ENCODE measurements around the gene ANKRD63. TPM values are rescaled to one million over a fixed set of nuclear protein-coding genes. Genes with fewer than 3 reads are reported as not detected.

Gene ANKRD63
- total RNA-seq, 1 donor, result not detected

DNA sequence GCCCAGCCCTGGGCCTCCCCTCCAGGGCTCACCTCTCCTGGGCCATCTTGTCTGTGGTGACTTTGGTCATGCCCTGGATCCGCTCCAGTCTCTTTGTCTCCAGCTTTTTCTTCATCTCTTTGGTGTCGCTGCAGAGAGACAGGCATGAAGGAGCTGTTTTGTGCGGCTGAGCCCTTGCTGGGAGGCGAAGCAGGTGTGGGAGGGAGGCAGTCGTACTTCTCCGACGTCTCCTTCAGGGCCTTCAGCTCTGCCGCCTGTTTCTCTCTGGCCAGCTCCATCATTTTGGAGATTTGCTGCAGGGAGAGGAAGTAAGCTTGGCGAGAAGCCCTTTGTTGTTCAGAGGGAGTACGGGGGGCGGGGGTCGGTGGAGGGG, 7.7 kb upstream of the ANKRD63 start:
- Histone ChIP-seq H4K20me1 (ENCODE audit: insufficient read depth, low read length) (no peaks in the 10 kb centered on the region), H3K36me3 (ENCODE audit: insufficient read depth, low read length) (no peaks in the 10 kb centered on the region), H3K27me3 (ENCODE audit: insufficient read depth, low read length) (peaks cover 30% of the 10 kb centered on the region), H3K4me1 (ENCODE audit: insufficient read depth, low read length) (peaks cover 2% of the 10 kb centered on the region), H3K4me3 (ENCODE audit: insufficient read depth, low read length) (no peak overlapping the region), H3K27ac (ENCODE audit: low read depth, low read length) (no peak overlapping the region), H2AFZ (ENCODE audit: low read length) (no peak overlapping the region), H3K9me3 (ENCODE audit: low read depth, low read length) (no peaks in the 10 kb centered on the region), H3K4me2 (ENCODE audit: insufficient read depth, low read length) (no peak overlapping the region), H3K79me2 (ENCODE audit: insufficient read depth, low read length) (no peaks in the 10 kb centered on the region)
- TF ChIP-seq, protein P1, sequence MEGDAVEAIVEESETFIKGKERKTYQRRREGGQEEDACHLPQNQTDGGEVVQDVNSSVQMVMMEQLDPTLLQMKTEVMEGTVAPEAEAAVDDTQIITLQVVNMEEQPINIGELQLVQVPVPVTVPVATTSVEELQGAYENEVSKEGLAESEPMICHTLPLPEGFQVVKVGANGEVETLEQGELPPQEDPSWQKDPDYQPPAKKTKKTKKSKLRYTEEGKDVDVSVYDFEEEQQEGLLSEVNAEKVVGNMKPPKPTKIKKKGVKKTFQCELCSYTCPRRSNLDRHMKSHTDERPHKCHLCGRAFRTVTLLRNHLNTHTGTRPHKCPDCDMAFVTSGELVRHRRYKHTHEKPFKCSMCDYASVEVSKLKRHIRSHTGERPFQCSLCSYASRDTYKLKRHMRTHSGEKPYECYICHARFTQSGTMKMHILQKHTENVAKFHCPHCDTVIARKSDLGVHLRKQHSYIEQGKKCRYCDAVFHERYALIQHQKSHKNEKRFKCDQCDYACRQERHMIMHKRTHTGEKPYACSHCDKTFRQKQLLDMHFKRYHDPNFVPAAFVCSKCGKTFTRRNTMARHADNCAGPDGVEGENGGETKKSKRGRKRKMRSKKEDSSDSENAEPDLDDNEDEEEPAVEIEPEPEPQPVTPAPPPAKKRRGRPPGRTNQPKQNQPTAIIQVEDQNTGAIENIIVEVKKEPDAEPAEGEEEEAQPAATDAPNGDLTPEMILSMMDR (IDR thresholded peaks at IDR 0.05; ENCODE audit: extremely low read depth, low read depth, low read length), result no peak
- DNase-seq (ENCODE audit: insufficient read length, low spot score, missing footprints), result no peak

DNA sequence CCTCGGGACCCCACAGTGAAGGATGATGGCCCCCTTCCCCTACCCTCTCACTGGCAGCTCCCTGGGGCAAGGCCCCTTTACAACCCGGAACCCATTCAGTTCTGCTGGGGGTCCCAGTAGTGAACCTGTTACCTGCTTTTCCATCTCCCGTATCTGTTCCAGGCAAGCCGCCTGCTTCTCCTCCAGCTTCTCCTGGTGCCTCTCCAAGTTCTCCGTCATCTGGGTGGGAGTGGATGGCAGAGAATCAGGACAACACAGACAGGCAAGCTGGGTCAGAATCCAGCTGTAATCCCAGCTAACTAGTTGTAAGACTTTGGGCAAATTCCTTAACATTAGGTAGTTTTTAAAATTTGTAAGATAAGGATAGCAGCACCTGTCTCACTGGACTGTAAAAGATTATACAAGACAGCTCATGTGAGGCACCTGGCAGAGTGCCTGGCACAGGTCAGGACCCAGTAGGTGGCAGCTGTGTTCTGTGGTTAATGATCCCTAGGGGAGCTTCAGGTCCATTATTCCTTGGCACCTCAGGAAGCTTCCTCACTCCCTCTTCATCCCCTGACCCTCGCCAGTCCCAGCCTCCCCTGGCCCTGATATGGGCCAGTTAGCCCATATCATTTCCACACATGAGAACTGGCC, 6.4 kb upstream of the ANKRD63 start:
- TF ChIP-seq, protein P1 (IDR thresholded peaks at IDR 0.05; ENCODE audit: extremely low read depth, low read depth, low read length), result no peak
- no peak for DNase-seq (ENCODE audit: insufficient read length, low spot score, missing footprints)

DNA sequence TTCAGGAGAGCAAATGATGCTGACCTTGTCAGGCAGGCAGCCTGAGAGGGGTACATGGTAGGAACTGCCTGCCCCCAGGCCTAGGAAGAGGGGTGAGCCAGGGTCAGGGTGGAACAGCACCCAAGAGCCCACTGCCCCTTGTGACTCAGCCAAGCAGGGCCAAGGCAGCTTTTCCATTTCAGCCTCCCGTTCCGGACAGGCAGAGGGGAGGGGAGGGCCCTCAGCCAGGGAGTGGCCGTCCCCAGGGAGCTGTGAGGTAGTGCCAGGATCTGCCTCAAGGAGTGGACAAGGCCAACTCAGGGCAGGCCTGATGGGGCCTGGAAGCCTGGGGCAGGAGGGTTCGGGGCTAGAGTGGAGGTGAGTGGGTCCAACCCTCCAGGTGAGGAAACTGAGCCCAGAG, 5.1 kb upstream of the ANKRD63 start:
- no peaks in the 10 kb centered on the region for H4K20me1 ChIP-seq (ENCODE audit: insufficient read depth, low read length)
- no peaks in the 10 kb centered on the region for H3K36me3 ChIP-seq (ENCODE audit: insufficient read depth, low read length)
- H3K9me3 ChIP-seq (ENCODE audit: low read depth, low read length), result no peaks in the 10 kb centered on the region
- H3K4me1 ChIP-seq (ENCODE audit: insufficient read depth, low read length), result peaks cover 2% of the 10 kb centered on the region
- no peak for DNase-seq (ENCODE audit: insufficient read length, low spot score, missing footprints)
- no peak overlapping the region for H3K27ac ChIP-seq (ENCODE audit: low read depth, low read length)
- no peak overlapping the region for H2AFZ ChIP-seq (ENCODE audit: low read length)
- no peak overlapping the region for H3K4me3 ChIP-seq (ENCODE audit: insufficient read depth, low read length)
- TF ChIP-seq, protein P1 (IDR thresholded peaks at IDR 0.05; ENCODE audit: extremely low read depth, low read depth, low read length), result no peak
- no peaks in the 10 kb centered on the region for H3K79me2 ChIP-seq (ENCODE audit: insufficient read depth, low read length)
- peaks cover 27% of the 10 kb centered on the region for H3K27me3 ChIP-seq (ENCODE audit: insufficient read depth, low read length)
- no peak overlapping the region for H3K4me2 ChIP-seq (ENCODE audit: insufficient read depth, low read length)

More for the DNA sequence above, 6.4 kb upstream of the ANKRD63 start:
- no peaks in the 10 kb centered on the region for H3K9me3 ChIP-seq (ENCODE audit: low read depth, low read length)
- no peak overlapping the region for H3K27ac ChIP-seq (ENCODE audit: low read depth, low read length)
- H2AFZ ChIP-seq (ENCODE audit: low read length), result no peak overlapping the region
- H3K27me3 ChIP-seq (ENCODE audit: insufficient read depth, low read length), result peaks cover 21% of the 10 kb centered on the region
- H3K4me3 ChIP-seq (ENCODE audit: insufficient read depth, low read length), result no peak overlapping the region
- no peaks in the 10 kb centered on the region for H4K20me1 ChIP-seq (ENCODE audit: insufficient read depth, low read length)
- peaks cover 2% of the 10 kb centered on the region for H3K4me1 ChIP-seq (ENCODE audit: insufficient read depth, low read length)
- no peaks in the 10 kb centered on the region for H3K79me2 ChIP-seq (ENCODE audit: insufficient read depth, low read length)
- no peaks in the 10 kb centered on the region for H3K36me3 ChIP-seq (ENCODE audit: insufficient read depth, low read length)
- no peak overlapping the region for H3K4me2 ChIP-seq (ENCODE audit: insufficient read depth, low read length)

DNA sequence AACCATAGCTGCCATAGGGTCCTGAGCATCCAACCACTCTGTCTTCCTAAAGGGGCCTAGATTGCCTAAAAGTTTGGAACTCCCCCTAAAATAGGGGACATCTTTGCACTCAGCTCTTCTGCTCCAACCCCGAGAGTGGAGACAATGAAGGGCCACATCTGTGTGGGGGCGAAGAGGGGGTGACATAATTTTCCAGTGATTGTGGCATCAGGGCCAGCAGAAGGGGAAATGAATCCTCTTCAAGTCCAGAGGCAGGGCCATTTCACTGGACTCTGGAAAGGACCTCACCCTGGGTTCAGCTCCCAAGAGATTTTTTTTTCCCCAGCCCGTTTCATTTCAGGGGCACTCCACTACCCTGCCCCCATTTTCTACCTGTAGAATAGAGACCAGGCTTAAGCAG, 4.6 kb upstream of the ANKRD63 start:
- Histone ChIP-seq H3K79me2 (ENCODE audit: insufficient read depth, low read length) (no peaks in the 10 kb centered on the region), H3K36me3 (ENCODE audit: insufficient read depth, low read length) (no peaks in the 10 kb centered on the region), H3K9me3 (ENCODE audit: low read depth, low read length) (no peaks in the 10 kb centered on the region), H2AFZ (ENCODE audit: low read length) (no peak overlapping the region), H3K4me1 (ENCODE audit: insufficient read depth, low read length) (peaks cover 2% of the 10 kb centered on the region), H3K4me3 (ENCODE audit: insufficient read depth, low read length) (no peak overlapping the region), H3K4me2 (ENCODE audit: insufficient read depth, low read length) (no peak overlapping the region), H3K27me3 (ENCODE audit: insufficient read depth, low read length) (peaks cover 30% of the 10 kb centered on the region), H3K27ac (ENCODE audit: low read depth, low read length) (no peak overlapping the region), H4K20me1 (ENCODE audit: insufficient read depth, low read length) (no peaks in the 10 kb centered on the region)
- DNase-seq (ENCODE audit: insufficient read length, low spot score, missing footprints), result no peak
- TF ChIP-seq, protein P1 (IDR thresholded peaks at IDR 0.05; ENCODE audit: extremely low read depth, low read depth, low read length), result no peak

All from osteoblast (primary cell).